ENCODE measurements around the gene MAPK8IP3.

GRCh38 chr16:1781758-1782407, 75.9 kb downstream of the MAPK8IP3 start:
- TF ChIP-seq CTCF (IDR thresholded peaks at IDR 0.05; ENCODE audit: insufficient read depth, low read length, poor library complexity, severe bottlenecking) (no peak), EZH2phosphoT487 (conservative IDR thresholded peaks at IDR 0.05; ENCODE audit: low read length) (no peak)

Data from SU-DHL-6 (cell line).